Stimulated activated CD4-positive, alpha-beta T cell treated with anti-CD3 and anti-CD28 coated beads, Interleukin-4, amount 100 ng/mL, for 4 hours (primary cell): Measurements from ENCODE around the gene DYNLT2B.
"Not testable (repeated sequence)": the region's sequence is repeated elsewhere in the genome, so short reads cannot be mapped to it uniquely, and the experiment has no call there.

Experiments used
- DNase-seq, 2 experiments: peaks; one replicate each; pipeline ENCODE4 v3.0.0-alpha.2; 2020

The DYNLT2B gene

GRCh38 chr3:196323691-196324090, 5.7 kb upstream of the DYNLT2B start:
- DNase-seq: no peak

GRCh38 chr3:196323016-196323415, 5.0 kb upstream of the DYNLT2B start:
- no peak for DNase-seq

- DNase-seq: no peak
These were observed 3.1 kb upstream of the DYNLT2B start for GRCh38 chr3:196321162-196321561.

- DNase-seq: no peak
These were observed 2.1 kb upstream of the DYNLT2B start for GRCh38 chr3:196320137-196320536.

- not testable (repeated sequence) for DNase-seq
These were observed 997 bp downstream of the DYNLT2B start for GRCh38 chr3:196316799-196317686.

- DNase-seq: no peak
These were observed 2.2 kb downstream of the DYNLT2B start for GRCh38 chr3:196315821-196316220.

- DNase-seq: no peak
These were observed 3.4 kb downstream of the DYNLT2B start for GRCh38 chr3:196314597-196314996.

GRCh38 chr3:196314086-196314485, 4.0 kb downstream of the DYNLT2B start:
- not testable (repeated sequence) for DNase-seq

- DNase-seq: not testable (repeated sequence)
These were observed 15.1 kb downstream of the DYNLT2B start for GRCh38 chr3:196302960-196303359.

- not testable (repeated sequence) for DNase-seq
These were observed 15.5 kb downstream of the DYNLT2B start for GRCh38 chr3:196302551-196302950.

GRCh38 chr3:196298521-196298920, 19.5 kb downstream of the DYNLT2B start:
- no peak for DNase-seq

GRCh38 chr3:196292286-196292923, 25.6 kb downstream of the DYNLT2B start:
- DNase-seq: no peak

GRCh38 chr3:196288141-196288460, 29.9 kb downstream of the DYNLT2B start:
- DNase-seq: no peak

- peak; percentile 65 to 68 for DNase-seq
These were observed 30.4 kb downstream of the DYNLT2B start, which contains the start of gene PCYT1A for GRCh38 chr3:196287440-196288140. PCYT1A (minus strand) TSS chr3:196287726; CDS start chr3:196270531, 17,195 bp downstream.

GRCh38 chr3:196287090-196287439, 31.0 kb downstream of the DYNLT2B start:
- peak in 1 of 2 experiments; percentile 3 for DNase-seq

GRCh38 chr3:196284396-196284795, 33.6 kb downstream of the DYNLT2B start:
- DNase-seq: no peak

- DNase-seq: no peak
These were observed 36.1 kb downstream of the DYNLT2B start for GRCh38 chr3:196281962-196282361.

GRCh38 chr3:196280689-196281440, 37.2 kb downstream of the DYNLT2B start:
- no peak for DNase-seq

GRCh38 chr3:196275126-196275525, 42.9 kb downstream of the DYNLT2B start:
- no peak for DNase-seq

- peak; percentile 21 to 77 for DNase-seq
These were observed 43.5 kb downstream of the DYNLT2B start for GRCh38 chr3:196274585-196274984.

- no peak for DNase-seq
These were observed 44.4 kb downstream of the DYNLT2B start for GRCh38 chr3:196273655-196274054.

GRCh38 chr3:196272826-196273225, 45.2 kb downstream of the DYNLT2B start:
- DNase-seq: no peak

GRCh38 chr3:196270499-196270898, 47.5 kb downstream of the DYNLT2B start:
- no peak for DNase-seq
